Amniotic epithelial cell (primary cell): Measurements from ENCODE around the gene TMEM223.
"Not testable (repeated sequence)": the region's sequence is repeated elsewhere in the genome, so short reads cannot be mapped to it uniquely, and the experiment has no call there.

Experiments used
- DNase-seq: peaks from one replicate; pipeline ENCODE4 v3.0.0-alpha.2; 2010; ENCODE audit warnings: low read depth

Gene TMEM223

DNA sequence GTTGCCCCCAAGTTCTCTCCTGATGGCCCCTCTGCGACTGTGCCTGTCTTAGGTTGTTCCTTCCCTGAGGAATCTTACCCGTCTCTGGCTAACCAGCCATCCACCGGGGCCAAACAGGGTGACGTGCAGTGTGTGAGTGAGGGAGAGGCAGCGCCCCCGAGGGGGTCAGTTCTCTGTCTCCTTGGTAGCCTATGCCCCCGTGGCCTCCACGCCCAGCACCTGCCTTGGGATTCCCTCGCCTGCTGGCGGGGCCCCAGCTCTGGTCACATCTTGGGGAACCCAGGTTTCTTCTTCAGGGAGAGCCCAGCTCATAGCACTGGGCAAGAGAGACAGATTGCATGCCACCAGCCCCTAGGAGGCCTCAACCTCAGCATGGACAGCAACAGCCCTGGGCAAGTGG, 7.7 kb upstream of the TMEM223 start:
- no peak for DNase-seq

DNA sequence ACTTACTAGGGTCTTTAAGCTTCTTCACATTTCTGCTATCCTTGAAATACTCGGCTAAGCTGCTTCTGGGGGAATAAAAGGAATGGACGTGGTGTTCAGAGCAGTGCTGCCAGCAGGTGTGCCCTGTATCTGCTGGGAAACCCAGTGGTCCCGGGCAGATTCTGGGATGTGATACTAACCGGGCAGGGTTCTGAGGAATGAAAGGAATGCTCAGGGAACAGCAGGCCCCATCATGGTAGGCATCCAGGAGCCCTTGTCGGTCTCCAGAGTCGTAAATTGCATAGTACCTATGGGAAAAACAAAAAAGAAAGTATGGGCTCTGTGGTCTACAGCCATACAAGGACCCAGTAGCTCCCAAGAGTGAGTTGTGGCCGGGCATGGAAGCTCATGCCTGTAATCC, 4.5 kb upstream of the TMEM223 start:
- no peak for DNase-seq

DNA sequence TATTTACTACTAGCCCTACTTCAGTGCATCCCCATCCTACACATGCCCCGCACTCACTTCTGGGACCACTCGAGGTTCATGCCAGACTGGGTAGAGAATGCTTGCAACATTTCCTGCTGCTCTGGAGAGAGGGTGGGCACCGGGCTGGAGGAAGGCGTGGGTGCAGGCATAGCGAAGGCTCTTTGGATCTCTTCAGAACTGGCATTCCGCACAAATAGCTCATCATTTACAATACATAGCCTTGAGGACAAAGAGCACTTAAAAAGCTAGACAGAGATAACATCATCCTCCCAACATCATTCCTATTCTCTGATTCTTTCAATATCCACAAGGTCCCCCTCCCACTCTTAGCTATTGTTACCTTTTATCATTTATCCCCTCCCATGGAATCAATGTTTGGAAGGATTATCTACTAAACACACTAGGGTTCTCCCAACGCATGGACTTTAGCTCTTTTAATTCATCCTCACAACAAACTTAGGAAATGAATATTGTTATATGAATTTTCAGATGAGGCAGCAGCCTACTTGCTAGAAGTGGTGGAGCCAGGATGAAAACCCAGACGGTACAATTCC, 2.5 kb upstream of the TMEM223 start:
- no peak for DNase-seq

DNA sequence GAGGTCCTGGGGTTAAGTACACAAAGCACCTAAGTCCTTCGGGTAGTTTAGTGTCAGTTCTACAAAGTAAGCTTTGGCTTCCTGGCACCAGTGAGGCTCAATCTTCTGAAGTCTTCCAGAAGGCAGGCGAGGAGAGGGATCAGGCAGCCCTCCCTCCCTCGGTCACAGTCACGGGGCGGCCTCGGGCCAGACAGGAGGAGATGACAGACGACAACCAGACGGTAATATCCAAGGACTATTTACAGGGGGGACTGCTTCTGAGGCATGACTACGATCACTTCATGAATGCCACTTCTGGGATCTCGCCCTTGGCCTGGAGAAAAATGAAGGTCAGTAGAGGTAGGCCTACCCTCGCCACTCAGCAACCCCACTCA, 383 bp upstream of the TMEM223 start:
- no peak for DNase-seq

DNA sequence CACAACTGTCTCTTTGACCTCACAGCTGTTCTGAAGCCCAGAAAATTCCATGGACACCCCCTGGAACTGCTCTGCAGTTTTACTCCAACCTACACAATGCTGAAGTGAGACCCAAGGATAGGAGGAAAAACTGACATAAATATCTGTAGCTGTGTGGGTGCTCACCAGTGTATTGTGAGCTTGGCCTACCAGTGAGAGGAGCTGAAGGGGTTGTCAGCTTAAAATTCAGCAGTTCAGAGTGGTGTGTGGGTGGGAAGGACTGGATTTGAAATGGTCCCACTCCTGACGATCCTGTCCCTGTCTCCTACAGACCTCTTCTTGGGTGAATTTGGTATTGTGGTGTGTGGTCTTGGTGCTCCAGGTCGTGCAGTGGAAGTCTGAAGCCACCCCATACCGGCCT, 2.2 kb downstream of the TMEM223 start:
- DNase-seq: no peak

DNA sequence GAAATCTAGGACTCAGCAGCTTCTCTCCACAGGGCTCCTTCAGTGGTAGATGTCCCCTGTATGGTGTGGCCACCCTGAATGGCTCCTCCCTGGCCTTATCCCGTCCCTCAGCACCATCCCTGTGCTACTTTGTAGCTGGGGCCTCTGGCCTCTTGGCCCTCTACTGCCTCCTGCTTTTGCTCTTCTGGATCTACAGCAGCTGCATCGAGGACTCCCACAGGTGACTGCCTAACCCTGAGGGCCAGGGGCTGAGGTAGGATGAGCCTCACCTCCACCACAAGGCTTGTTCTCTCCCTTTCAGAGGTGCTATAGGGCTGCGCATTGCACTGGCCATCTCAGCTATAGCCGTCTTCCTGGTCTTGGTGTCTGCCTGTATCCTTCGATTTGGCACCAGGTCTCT, 2.8 kb downstream of the TMEM223 start:
- no peak for DNase-seq

DNA sequence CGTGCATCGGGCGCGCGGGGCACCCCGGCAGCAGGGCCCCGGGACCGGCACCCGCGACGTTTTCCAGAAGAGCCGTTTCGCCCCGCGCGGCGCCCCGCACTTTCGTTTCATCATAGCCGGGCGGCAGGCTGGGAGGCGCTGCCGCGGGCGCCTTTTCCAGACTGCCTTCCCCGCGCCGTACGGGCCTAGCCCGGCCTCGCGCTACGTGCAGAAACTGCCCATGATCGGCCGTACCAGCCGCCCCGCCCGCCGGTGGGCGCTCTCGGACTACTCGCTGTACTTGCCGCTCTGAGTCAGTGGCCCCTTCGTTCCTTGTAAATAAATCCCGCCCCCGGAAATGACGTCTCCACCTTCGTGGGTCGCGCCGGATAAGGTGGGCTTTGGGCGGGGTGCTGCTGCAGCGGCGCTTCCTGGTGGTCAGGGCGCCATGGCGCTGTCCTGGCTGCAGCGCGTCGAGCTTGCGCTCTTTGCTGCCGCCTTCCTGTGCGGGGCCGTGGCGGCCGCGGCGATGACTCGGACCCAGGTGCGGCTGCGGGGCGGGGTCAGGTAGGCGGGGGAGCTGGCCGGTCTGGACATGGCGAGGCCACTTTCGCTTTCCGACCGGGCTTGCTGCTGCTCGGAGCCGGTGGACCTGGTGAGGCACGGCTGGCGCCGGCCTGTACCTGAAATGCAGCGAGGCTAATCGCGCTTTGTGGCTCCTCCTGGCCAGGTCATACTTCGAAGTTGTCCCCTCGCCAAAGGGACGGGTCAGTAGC, 4.6 kb downstream of the TMEM223 start, which contains the start of gene TMEM179B:
Gene TMEM179B (plus strand): TSS at position 398 of the 755 bp plus-strand sequence. CDS start 30 bp downstream, at position 428.
- DNase-seq: peak; percentile 97

DNA sequence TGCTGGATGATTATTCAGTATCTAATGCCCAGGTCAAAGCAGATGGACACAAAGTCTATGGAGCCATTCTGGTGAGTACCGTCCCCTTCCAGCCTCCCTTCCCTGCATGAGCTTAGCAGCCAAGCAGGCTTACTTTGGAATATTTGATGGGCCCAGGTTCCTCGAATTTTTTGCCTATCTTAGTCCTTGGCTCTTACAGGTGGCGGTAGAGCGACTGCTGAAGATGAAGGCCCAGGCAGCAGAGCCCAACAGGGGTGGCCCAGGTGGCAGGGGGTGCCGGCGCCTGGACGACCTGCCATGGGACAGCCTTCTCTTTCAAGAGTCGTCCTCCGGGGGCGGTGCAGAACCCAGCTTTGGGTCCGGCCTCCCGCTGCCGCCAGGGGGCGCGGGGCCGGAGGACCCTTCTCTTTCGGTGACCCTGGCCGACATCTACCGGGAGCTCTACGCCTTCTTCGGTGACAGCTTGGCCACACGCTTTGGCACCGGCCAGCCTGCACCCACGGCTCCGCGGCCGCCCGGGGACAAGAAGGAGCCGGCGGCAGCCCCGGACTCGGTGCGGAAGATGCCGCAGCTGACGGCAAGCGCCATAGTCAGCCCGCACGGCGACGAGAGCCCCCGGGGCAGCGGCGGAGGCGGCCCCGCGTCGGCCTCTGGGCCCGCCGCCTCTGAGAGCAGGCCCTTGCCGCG, 5.3 kb downstream of the TMEM223 start:
- peak; percentile 55 for DNase-seq

DNA sequence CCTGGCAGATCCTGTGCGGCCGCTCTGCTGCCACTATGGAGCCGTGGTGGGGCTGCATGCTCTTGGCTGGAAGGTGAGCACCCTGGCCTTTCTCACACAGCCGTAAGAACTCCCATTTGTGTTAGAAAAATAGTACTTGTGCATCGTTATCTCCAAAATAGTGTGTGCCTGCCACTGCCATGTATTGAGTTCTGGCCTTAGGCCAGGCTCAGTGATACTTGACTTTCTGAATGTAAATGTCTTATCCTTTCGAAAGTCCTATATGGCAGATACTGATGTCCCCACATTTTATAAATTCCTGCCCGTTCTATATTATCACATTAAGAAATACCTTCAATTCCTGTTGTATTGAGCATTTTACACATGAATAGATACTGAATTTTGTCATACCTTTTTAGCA, 9.1 kb downstream of the TMEM223 start:
- no peak for DNase-seq

DNA sequence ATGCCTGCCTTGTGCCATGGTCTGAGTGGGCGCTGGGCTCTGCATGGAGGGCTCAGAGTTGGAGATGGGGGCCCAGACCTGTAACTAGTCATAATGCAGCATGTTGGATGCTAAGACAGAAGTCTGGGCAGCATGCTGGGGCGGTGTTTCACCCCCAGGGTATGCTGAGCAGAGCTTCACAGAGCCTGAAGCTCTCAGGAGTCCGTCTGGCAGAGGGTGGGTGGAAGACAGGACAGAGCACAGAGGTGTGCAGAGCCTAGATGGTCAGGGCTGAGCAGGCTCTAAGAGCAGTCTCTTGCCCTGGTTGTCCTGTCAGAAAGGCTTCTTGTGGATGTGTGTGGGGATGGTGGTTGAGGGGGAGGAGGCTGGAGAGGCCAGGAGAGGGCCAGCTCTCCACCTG, 13.4 kb downstream of the TMEM223 start:
- no peak for DNase-seq

DNA sequence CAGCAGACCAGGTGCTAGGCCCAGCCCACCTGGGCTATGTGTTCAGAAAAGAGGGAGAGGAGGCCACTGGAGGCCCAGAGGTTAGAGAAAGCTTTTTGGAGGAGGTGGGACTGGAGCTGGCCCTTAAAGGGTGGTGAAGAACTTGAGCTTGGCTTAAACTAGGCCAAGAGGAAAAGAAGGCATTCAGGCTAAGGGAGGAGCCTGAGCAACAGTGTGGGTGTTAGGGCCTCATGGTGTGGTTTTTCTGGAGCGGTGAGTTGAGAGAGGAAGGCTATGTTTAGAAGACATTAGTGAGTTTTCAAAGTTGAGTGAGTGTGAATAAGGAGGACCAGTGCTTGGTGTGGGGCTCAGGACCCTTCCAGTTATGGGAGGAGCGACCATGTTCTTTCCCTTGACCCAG, 14.4 kb downstream of the TMEM223 start:
- no peak for DNase-seq

DNA sequence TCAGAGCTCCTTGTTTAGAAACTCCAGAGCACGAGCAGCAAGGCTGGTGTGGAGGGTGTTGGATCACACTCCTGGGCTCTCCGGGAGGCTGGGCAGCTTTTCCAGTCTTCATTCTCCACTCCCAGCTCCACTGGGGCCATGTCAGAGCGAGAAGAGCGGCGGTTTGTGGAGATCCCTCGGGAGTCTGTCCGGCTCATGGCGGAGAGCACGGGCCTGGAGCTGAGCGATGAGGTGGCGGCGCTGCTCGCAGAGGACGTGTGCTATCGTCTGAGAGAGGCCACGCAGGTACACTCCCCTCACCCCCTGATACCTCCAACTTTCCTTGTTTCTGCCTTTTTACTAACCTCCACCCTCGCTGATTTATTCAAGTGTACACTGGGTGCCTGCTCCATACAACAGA, 16.2 kb downstream of the TMEM223 start:
- no peak for DNase-seq

DNA sequence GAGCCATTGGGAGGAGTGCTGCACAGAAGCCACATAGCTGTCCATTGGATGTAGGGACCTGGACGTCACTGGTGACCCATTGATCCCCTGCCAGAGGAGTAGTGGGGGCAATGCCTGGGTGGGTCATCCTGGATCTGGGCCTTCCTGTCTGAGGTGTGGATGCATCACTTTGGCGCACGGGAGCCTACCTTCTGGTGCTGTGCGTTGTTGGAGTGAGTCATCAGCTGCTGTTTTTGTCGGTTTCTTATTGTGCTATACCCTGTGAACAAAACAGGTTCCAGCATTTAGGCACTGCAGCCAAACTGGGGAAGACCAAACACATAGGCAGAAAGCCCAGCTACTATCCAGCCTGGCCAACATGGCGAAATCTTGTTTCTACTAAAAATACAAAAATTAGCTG, 17.4 kb downstream of the TMEM223 start:
- no peak for DNase-seq

DNA sequence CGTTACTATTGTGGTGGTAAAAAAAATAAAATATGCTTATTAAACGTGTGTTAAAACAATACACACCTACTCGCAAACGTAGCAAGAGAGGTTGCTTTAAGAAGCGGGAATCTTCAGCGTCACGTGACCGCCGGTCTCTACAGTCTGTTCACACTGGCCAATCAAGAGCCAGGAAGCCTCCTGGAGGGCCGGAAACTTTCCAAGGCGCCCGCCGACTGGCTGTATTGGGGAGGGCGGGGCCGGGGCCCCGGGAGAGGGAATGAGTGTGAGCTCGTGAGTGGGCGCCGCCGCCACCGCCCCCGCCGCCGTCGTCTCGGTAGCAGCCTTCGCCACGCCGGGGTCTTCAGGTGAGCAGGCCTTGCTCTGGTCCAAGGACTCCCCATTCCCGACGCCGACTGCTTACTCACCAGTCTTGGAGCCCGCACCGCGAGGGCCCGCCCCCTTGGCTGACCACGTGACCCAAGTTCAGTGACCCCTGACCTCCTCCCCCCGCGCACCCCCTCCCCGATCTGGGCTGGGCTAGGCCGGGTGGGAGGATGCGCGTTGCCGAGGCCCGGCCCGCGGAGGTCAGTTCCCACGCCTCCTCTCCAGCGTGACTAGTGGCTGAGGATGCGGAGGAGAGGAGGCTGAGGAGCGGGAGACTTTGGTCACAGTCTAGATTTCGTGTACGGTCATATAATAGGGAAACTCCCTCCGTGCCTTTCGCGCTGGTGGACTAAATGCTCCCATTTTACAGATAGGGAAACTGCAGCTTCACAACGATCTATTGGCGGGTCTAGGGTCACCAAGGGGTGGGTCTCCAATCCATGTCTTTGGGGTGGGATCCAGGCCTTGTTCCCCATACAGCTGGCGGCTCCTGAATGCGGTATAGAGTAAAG, 20.4 kb downstream of the TMEM223 start, which contains the start of gene TAF6L:
Gene TAF6L (plus strand): TSS at position 253 of the 878 bp plus-strand sequence. CDS start 4,388 bp downstream, outside the sequence.
- DNase-seq: peak; percentile 94

DNA sequence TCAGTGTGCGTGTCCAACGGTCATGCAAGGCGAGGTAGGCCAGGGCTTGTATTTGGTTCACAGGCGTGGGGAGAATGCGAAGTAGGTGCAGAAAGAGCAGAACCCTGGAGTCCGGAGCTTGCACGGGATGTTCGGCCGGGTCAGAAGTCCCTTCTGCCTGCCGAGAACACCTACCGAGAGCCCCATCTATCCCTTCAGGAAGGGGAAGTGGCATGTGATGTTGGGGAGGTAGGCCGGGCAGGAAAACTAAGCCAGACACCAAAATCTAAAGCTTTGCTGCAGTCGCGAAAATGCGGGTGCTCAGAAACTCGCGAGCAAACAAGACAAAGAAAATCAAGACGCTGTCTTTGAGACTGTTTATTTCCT, 21.0 kb downstream of the TMEM223 start:
- no peak for DNase-seq

DNA sequence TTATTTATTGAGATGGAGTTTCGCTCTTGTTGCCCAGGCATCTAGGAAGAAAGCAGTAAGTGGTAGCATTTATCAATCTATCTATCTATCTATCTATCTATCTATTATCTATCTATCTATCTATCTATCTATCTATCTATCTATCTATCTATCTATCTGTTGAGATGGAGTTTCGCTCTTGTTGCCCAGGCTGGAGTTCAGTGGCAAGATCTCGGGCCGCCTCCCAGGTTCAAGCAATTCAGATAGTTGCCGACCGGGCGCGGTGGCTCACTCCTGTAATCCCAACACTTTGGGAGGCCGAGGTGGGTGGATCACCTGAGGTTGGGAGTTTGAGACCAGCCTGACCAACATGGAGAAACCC, 31.0 kb downstream of the TMEM223 start:
- not testable (repeated sequence) for DNase-seq

DNA sequence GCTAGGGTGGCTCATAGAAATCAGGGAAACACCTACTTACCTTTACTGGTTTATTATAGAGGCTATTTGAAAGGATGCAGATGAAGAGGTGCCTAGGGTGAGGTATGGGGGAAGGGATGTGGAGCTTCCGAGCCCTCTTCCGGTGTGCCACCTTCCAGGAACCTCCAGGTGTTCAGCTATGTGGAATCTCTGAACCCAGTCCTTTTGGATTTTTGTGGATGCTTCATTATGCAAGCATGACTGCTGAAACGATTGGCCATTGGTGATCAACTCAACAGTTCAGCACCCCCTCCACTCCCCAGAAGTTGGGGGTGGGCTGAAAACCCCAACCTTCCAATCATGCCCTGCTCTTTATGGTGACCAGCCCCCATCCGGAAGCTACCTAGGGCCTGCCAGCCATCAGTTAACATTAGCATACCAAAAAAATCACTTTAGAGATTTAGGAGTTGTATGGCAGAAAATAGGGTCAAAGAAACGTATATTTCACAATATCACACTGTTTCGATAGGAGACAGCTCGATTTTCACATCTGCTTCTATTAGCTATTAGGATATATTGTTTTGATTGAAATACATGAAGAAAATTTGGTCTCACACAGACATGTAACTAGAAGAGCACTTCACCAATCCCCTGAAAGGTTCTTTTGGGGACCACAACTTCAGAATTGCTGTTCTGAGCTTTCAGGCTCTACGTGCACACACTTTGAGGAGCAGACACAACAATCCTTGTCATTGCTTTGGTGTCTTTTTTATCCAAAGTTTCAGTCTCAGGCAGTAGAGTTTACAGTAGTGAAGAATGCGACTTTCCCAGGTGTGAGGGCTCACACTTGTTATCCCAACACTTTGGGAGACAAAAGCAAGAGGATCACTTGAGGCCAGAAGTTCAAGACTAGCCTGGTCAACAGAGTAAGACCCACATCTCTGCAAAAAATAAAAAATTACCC, 33.7 kb downstream of the TMEM223 start:
- no peak for DNase-seq

DNA sequence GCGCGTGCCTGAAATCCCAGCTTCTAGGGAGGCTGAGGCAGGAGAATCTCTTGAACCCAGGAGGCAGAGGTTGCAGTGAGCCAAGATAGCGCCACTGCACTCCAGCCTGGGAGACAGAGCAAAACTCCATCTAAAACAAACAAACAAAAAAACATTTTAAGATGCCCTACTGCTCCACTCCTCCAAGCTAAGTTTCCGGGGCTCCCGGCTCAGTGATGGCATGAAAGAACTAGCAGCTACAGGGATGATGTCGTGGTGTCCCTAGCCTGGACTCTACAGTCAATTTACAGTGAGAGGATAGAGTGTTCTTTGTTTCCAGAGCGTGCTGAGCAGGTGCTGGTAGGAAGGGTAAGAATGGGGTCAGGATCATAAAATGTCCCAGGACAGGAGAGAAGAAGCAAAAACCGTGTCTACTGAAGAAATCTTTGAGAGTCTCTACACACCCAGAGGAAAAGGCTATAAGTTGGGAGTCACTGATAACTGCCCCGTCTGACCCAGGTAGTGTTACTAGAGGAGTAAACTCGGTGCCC, 36.7 kb downstream of the TMEM223 start:
- DNase-seq: no peak

DNA sequence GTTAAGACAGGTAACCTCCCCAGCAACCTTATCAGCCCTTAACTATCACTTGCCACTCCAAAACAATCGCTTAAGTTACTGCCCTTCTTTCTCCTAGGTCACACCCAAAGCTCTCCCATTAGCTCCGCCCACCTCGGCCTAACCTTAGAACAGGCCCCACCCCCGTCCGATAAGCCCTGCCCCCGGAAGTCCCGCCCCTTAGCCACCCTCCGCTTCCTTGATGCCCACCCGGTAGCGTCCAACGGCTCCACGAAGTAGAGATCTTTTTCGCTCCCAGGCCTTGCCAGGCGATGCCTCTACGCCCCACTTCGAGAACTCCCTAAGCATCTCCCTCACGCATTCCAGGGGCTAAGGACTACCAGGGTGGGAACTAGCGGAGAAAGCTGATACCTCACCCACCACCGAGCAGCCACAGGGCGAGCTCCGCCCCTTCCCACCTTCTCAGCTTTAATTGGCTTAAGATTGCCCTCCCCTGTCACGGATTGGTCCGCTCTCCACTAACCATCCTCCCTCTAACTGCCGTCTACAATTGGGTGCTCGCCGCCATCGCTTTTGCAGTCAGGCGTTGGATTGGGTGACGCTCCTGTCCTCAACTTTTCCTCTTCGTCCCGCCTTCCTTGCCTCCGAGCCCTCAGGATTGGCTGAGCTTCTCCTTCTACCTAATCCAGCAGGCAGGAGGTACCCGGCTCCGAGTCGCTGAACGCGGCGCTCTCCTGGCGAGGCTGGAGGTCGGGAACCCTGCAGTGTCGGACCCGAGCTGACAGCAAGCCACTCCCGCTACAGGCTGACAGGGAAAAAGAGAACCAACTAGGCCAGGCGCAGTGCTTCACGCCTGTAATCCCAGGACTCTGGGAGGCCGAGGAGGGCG, 37.8 kb downstream of the TMEM223 start, which contains the start of gene ZBTB3:
Gene ZBTB3 (minus strand): TSS at position 425 of the 868 bp plus-strand sequence. CDS start 496 bp downstream, outside the sequence.
- peak; percentile 100 for DNase-seq
